ENCODE measurements around the gene SLC25A13.

- no peak for TF ChIP-seq CTCF (IDR thresholded peaks at IDR 0.05)
- no peak for TF ChIP-seq POLR2A (IDR thresholded peaks at IDR 0.05)
These were observed 6.1 kb upstream of the SLC25A13 start for GRCh38 chr7:96328016-96328415.
